Cerebellar nuclear complex (tissue), 1 donor: Measurements from ENCODE around the gene TMEM178B.
"Not testable (repeated sequence)": the region's sequence is repeated elsewhere in the genome, so short reads cannot be mapped to it uniquely, and the experiment has no call there.

ENCODE experiments used
- DNase-seq, 2 experiments: peaks; one replicate each; lab custom pipeline; 2025; lab: John Stamatoyannopoulos, UW

The TMEM178B gene

DNA sequence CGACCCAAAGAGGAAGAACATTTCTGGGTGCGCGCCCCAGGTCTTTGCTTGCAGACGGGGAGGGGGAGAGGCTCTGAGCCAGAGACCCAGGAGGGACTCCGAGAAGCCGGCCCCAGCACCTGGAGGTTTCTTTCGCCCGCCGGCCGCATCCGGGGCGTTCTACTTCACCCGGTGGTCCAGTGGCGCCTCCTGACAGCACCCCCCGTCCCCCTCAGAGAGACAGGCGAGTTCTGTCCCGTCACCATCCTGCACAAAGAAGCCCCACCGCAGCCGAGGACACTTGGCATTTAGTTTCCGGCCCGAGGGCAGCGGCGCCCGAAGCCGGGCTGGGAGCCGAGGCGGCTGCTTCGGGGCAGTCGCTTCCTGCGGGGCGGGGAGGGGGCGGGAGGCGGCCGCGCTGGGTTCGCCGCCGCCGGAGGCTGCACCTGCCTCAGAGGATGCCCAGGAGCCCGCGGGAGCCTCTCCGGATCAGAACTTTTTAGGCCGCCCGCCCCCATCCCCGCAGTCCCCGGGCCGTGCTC is at the start of gene TMEM178B:
TSS of gene TMEM178B (plus strand) at position 424 of the 521 bp plus-strand sequence.
- DNase-seq, result no peak

DNA sequence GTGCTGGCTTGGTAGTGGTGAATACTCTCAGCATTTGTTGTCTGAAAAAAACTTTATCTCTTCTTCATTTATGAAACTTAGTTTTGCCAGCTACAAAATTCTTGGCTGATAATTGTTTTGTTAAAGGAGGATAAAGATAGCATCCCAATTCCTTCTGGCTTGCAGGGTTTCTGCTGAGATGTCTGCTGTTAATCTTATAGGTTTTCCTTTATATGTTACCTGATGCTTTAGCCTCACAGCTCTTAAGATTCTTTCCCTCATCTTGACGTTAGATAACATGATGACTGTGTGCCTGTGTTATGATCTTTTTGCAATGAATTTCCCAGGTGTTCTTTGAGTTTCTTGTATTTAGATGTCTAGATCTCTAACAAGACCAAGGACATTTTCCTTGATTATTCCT is 49.2 kb upstream of the TMEM178B start:
- no peak for DNase-seq

DNA sequence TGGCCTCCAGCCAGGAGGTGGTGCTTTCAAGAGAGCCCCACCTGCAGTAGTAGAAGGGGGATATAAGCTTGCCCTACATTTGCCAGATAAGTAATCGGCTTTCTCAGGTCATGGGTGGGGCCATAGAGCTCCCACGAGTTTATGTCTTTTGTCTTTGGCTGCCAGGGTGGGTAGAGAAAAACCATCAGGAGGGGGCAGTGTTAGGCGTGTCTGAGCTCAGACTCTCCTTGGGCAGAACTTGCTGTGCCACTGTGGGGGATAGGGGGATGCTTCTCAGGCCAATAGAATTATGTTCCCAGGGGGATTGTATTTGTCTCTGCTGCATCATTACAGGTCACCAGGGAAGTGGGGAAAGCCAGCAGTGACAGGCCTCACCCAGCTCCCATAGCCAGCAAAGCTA is 46.8 kb upstream of the TMEM178B start:
- no peak for DNase-seq

DNA sequence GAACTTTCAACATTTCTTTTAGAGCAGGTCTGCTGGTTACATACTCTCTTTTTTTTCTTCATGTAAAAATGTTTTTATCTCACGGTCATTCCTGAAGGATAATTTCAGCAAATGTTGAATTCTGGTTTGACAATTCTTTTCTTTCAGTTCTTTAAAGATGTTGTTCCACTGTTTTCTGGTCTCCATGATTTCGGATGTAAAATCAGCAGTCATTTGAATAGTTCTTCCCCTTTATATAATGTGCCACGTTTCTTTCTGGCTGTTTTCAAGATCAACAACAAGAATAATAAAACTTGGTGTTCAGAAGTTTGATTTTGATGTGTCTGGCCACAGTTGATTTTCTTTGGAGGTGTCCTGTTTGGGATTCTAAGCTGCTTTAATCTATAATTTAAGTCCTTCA is 45.1 kb upstream of the TMEM178B start:
- DNase-seq, result no peak

DNA sequence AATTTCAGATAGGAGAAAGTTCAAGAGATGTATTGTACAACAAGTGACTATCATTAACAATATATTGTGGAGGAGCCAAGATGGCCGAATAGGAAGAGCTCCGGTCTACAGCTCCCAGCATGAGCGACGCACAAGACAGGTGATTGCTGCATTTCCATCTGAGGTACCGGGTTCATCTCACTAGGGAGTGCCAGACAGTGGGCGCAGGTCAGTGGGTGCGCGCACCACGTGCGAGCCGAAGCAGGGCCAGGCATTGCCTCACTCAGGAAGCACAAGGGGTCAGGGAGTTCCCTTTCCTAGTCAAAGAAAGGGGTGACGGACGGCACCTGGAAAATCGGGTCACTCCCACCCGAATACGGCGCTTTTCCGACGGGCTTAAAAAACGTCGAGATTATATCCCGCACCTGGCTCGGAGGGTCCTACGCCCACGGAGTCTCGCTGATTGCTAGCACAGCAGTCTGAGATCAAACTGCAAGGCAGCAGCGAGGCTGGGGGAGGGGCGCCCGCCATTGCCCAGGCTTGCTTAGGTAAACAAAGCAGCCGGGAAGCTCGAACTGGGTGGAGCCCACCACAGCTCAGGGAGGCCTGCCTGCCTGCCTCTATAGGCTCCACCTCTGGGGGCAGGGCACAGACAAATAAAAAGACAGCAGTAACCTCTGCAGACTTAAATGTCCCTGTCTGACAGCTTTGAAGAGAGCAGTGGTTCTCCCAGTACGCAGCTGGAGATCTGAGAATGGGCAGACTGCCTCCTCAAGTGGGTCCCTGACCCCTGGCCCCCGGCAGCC is 41.1 kb upstream of the TMEM178B start:
- DNase-seq, result not testable (repeated sequence)

DNA sequence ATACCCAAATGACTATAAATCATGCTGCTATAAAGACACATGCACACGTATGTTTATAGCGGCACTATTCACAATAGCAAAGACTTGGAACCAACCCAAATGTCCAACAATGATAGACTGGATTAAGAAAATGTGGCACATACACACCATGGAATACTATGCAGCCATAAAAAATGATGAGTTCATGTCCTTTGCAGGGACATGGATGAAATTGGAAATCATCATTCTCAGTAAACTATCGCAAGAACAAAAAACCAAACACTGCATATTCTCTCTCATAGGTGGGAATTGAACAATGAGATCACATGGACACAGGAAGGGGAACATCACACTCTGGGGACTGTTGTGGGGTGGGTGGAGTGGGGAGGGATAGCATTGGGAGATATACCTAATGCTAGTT is 35.8 kb upstream of the TMEM178B start:
- DNase-seq, result not testable (repeated sequence)

DNA sequence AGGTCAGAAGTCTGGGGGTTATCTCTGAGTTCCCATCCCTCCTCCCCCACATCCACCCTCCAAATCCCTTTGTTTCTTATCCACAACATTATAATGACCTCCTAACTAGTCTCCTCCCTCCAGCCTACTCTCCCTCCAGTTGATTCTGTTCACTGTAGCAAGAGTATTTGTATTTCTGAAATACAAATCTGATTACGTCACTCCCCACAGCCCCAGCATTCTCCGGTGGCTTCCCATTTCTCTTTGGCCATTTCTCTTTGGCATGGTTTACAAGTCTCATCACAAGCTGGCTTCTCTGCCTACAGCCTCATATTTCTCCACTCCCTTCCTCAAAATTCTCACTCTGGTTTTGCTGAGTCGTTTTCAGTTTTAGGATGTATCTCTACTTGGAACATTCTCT is 34.5 kb upstream of the TMEM178B start:
- no peak for DNase-seq

DNA sequence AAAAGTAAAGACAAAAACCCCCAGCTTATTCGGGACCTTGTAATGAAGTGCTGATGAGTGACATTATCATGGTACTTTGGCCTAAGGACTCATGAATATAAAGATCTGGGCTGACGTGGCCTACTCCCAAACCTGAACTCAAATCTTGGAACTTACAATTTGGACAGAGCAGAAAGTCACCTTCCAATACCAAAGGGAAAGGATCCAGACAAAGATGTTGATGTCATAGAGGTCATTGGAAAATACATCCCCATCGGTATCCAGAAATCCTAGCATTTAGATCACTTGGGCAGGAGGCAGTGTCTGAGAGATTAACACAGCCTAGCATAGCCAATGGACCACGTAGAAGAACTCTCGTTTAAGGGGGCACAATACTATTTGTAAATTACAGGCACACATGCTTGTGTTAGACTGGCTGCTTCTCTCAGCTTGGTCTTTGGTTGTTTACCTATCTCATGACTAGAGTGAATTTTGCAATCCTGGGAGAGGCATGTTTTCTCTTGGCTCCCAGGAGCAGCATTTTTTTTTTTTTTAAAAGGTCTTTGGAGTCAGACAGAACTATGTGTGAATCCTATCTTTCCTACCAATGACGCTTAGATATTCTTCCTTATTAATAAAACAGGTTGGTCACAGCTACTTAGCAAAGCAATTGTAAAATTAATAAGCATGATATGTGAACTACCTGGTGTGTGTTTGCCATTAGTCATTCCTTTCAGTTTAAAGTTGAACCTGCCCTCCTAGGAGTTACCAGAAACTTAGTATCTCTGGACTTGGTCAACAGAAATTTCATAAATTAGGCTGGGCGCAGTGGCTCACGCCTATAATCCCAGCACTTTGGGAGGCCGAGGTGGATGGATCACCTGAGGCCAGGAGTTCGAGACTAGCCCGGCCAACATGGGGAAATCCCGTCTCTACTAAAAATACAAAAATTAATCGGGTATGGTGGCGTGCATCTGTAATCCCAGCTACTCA is 31.4 kb upstream of the TMEM178B start:
- no peak for DNase-seq

DNA sequence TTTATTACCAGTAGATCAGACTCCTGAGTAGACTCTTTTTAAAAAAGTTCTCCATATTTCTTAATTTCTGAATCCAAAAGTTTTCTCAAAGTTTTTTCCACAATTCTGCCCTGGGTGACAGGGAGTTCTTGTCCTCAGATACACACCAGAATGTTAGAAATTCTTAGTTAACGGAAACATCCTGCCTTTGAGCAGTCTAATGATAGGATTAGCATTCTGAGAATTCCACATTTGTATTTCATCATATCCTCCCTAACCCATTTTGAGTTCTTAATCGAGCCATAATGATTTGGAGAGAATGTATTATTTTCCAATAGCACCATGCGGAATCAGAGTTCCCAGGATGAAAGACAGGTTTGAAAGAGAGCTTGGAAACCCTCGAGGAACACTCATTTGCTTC is 30.2 kb upstream of the TMEM178B start:
- no peak for DNase-seq

DNA sequence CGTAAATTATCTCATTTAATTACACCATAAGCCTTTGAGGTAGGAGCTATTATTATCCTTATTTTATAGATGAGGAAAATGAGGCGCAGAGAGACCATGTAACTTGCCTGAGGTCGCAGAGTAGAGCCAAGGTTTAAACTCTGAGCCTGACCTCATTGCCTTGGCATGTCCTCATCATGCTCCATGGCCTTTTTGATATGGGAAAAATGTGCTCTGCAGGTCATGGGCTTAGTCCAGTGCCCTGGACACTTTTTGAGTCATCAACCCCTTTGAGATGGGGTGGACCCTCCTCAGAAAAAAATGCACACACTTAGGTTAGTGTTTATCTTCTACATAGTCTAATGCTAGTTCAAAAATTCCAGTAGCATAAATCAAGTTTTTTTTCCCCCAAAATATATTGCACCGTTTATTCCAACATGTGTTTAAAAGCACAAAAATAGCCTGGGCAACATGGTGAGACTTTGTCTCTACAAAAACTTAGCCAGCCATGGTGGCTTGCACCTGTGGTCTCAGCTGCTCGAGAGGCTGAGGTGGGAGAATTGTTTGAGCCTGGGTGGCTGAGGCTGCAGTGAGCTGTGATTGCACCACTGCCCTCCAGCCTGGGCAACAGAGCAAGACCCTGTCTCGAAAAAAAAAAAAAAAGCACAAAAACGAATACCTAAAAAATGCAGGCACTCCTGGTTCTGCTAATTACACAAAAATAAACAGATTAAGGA is 28.6 kb upstream of the TMEM178B start:
- DNase-seq, result no peak

DNA sequence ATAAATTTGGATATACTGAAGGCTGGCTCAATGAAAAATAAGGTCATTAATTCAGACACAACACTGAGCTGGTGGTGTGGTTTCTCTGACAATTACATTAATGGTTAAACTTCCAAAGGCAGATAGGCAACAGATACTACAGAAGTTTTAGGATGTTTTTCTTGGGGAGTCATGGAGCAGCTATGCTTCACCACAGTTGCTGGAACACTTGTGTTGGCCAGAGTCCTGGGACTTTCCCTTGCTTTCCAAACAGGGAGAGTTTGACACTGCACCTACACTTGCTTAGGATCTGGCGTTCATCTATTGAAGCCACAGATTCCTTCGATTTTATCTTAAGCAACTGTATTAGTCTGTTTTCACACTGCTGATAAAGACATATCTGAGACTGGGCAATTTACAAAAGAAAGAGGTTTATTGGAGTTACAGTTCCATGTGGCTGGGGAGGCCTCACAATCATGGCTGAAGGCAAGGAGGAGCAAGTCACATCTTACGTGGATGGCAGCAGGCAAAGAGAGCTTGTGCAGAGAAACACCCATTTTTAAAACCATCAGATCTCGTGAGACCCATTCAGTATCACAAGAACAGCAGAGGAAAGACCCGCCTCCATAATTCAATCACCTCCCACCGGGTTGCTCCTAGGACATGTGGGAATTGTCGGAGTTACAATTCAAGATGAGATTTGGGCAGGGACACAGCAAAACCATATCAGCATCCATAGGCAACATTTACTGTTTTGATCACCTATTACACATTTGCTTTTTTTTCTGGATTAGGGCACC is 27.8 kb upstream of the TMEM178B start:
- DNase-seq, result no peak

DNA sequence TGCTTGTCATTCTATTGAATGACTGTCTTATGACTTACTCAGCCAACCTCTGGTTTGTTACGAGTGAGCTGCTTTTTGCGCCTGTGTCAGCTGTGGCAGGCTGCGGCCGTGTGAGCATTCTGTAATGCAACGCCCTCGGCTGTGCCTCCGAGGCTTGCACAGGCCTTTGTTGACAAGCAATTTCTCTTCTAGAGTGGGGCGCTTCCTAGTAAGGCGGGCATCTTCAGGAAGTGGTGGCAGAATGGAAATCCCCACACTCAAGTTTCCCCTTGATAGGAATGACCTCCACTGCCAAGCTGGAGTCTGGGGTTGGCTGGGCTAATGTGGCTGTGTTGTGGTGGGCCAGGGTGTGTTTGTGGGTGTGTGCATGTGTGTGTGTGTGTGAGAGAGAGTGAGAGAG is 20.2 kb upstream of the TMEM178B start:
- no peak for DNase-seq

DNA sequence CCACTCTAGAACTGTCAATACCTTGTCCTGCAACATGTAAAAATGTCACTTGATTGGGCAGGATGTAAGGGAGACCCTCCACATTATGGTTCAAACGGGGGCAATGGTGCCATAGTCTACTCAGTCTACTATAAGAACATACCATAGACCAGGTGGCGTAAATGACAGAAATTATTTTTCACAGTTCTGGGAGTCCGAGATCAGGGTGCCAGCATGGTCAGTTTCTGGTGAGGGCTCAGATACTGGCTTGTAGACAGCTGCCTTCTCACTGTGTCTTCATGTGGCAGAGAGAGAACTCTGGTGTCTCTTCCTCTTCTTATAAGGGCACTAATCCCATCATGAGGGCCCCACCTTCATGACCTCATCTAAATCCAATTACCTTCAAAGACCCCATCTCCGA is 18.7 kb upstream of the TMEM178B start:
- DNase-seq, result no peak

DNA sequence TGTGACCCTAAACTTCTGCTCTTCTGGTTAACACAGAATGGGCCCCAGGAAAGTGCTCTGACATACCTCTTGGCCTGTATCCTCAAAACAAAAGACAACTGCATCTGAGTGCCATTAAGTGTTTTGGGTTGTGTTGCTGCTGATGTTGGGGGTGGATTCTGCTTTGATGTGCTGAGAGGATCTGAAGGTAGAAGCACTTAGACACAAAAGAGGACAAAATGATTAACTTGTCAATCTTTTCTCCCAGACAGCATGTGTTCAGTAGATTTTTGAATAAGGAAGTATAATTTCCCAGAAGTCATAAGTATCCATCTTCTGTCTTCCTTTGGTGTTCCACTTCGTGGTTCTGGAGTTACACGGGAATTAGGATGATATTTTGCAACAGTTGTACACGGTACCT is 16.1 kb upstream of the TMEM178B start:
- DNase-seq, result no peak

DNA sequence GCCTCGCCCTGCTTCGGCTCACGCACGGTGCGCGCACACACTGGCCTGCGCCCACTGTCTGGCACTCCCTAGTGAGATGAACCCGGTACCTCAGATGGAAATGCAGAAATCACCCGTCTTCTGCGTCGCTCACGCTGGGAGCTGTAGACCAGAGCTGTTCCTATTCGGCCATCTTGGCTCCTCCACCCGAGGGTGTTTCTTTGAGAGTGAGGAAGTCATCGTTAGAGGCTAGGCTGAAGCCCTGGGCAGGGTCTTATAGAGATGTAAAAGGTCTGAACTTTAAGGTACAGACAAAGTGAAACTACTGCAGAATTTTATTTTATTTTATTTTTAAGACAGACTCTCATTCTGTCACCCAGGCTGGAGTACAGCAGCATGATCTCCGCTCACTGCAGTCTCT is 6.0 kb upstream of the TMEM178B start:
- DNase-seq, result not testable (repeated sequence)

DNA sequence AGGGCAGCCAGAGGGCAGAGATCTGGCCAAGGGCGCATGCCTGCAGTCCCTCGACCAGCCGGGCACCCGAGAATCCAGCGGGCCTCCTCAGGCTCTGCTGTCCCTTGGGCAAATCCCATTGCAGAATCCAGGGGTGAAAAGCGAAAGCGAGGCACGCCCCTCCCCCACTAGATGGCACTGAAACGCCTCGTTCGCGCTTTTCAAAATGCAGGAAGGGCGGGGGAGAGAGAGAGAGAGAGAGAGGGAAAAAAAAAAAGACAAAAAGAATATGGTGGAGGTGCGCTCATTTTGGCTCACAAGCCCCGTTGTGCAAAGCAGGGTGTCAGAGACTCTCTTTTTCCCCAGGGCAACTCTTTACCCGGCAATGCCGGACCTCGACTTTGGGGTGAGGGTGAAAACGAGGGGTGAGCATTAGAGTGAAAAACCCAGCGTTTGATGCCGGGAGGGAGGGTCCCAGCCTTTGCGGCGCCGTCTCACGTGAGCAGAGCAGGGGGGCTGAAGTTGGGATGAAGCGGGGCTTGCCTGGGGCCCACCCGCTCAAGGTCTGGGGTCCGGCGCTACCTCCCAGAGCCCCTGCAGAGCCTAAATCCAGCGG is 2.5 kb upstream of the TMEM178B start:
- peak in 1 of 2 experiments; percentile 22 for DNase-seq

DNA sequence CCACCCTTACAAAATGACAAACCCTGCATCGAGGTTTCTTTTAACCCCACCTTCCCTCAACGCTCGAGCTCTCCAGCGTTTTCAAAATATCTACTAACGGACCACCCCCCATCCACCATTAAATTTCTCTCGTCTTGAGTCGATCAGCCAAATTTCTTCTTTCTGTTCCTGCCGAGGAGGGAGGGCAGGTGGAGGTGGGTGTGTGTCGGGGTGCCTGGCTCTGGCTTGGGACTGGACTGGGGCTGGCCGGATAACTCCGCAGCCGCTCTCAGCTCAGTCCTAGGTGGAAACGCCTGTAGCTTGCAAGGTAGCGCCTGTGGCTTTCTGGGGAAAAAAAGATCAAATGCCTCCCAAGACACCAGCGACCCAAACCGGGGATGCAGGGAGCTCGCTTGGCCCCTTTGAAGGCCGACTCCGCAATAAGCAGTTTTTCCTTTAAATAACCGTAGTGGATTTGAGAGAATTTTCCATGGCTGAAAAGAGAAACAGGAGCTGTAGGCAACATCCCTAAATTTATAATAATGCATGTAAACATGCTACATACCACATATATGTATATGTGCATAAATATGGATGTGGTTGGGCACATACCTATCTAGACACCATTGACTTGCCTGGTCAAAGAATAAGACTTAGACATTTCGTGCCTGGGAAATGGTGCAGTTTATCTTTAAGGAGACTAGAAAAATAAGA is 1.9 kb upstream of the TMEM178B start:
- no peak for DNase-seq

DNA sequence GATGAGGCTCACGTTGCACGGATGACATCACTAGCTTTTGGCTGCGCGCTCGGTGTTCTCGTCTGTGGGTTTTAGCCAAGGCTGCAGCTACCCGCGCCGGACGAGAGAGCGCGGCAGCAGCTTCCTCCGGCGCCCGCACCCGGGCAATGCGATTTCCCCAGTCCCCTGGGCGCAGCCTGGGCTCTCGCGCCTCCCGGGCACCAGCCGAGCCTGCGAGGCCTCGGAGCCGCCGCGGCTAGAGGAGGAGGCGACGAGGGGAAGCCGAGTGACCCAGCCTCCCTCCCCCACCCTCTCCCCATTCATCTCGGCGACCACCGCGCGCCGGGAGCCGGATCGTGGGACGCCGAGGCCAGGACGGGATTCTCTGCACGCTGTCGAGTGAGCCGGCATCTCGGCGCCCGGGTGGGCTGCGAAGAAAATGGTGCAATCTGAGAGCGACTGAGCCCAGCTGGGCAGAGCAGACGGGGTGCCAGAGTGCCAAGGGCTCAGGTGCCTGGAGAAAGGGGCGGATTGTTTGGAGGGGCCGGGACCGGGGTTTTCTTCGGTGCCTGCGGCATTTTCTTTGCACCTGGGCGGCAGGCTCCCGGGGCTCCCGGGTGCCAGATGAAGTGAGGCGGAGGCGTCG is 1.2 kb upstream of the TMEM178B start:
- peak; percentile 32 to 66 for DNase-seq

DNA sequence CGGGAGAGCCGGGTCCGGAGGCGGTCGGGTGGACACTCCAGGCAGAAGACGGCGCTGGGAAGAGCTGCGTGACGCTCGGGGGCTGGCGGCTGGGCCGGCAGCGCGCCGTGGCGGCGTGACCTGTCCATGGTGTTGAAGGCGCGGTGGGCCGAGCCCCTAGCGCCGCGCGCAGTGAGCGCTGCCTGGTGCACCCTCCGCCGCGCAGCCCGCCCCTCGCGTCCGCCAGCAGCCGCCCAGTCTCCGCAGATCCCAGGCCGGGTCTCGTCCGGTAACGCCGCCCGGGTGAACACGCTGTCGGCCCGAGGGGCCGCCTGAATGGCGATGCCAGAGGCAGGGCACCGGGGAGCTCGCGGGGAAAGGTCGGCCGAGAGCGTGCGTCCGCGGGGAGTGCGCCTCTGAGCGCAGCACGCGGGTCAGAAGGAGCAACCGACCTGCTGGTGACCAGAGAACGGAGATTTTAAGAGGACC is 657 bp upstream of the TMEM178B start:
- DNase-seq, result no peak
